NCI-H2227 (cell line): Measurements from ENCODE around the gene SH3BP5L.

Source experiments
- DNase-seq: peaks from one replicate; lab custom pipeline; 2025; ENCODE audit not compliant: unreplicated experiment; lab: John Stamatoyannopoulos, UW

The SH3BP5L gene

GRCh38 chr1:248782416-248783141 lies 43.1 kb downstream of the SH3BP5L start:
- no peak for DNase-seq

- DNase-seq = no peak
These were observed 46.4 kb downstream of the SH3BP5L start for GRCh38 chr1:248779350-248779749.

GRCh38 chr1:248778906-248779305 lies 46.8 kb downstream of the SH3BP5L start:
- no peak for DNase-seq

- no peak for DNase-seq
These were observed 48.7 kb downstream of the SH3BP5L start for GRCh38 chr1:248776991-248777390.

- DNase-seq = no peak
These were observed 50.3 kb downstream of the SH3BP5L start for GRCh38 chr1:248775441-248775840.
